K562 (cell line): ENCODE data around the gene PELI2. TPM values are rescaled to one million over a fixed set of nuclear protein-coding genes. Genes with fewer than 3 reads are reported as not detected.

Experiments
- GABPB2 ChIP-seq: fragments of 250-450 bp; sonication (Bioruptor Pico); conservative IDR thresholded peaks from 2 replicates; pipeline ENCODE4 v1.5.1; 2021; ENCODE audit warnings: mild to moderate bottlenecking
- GTF2E2 ChIP-seq: fragments of 200-800 bp; sonication (Bioruptor generic); IDR thresholded peaks from 2 replicates; pipeline ENCODE4 v1.6.1; 2016; ENCODE audit warnings: missing genetic modification characterization, missing compliant biosample characterization
- HDAC1 ChIP-seq, 2 experiments: fragments of 450-650 bp; IDR thresholded peaks; 2 replicates each; pipeline ENCODE4 v1.6.1; 2016 to 2017; ENCODE audit warnings: inconsistent platforms in 1 of 2, mild to moderate bottlenecking in 1 of 2, moderate library complexity in 1 of 2
- KLF16 ChIP-seq: IDR thresholded peaks from 2 replicates; pipeline ENCODE4 v1.6.1; 2016; ENCODE audit warnings: antibody characterized with exemption
- NR2C2 ChIP-seq, 2 experiments: fragments of 200-800 bp in 1 of 2; sonication (Bioruptor generic) in 1 of 2; sonication (generic) in 1 of 2; formaldehyde crosslinking in 1 of 2; IDR thresholded peaks; 2 replicates each; pipeline versions ENCODE4 v1.6.1 to v1.8.0; 2016 to 2022; ENCODE audit warnings: mild to moderate bottlenecking in 1 of 2, missing compliant biosample characterization in 1 of 2, missing genetic modification characterization in 1 of 2, missing genetic modification reagents in 1 of 2
- POLR2AphosphoS5 ChIP-seq: IDR thresholded peaks from 2 replicates; pipeline ENCODE4 v1.6.1; 2011; ENCODE audit warnings: mild to moderate bottlenecking, low read depth, low read length, moderate library complexity; ENCODE audit not compliant: control insufficient read depth, insufficient read depth
- PYGO2 ChIP-seq: fragments of 450-650 bp; IDR thresholded peaks from 2 replicates; pipeline ENCODE4 v1.6.1; 2016; ENCODE audit warnings: mild to moderate bottlenecking, missing genetic modification characterization, moderate library complexity, missing compliant biosample characterization
- RFX1 ChIP-seq: fragments of 450-650 bp; IDR thresholded peaks from 2 replicates; pipeline ENCODE4 v1.6.1; 2016; ENCODE audit warnings: mild to moderate bottlenecking, moderate library complexity
- SMAD3 ChIP-seq: fragments of 450-650 bp; formaldehyde crosslinking; conservative IDR thresholded peaks from 2 replicates; pipeline ENCODE4 v1.4.0; 2020; ENCODE audit warnings: mild to moderate bottlenecking
- SMAD4 ChIP-seq: fragments of 250-450 bp; sonication (Bioruptor Pico); conservative IDR thresholded peaks from 2 replicates; pipeline ENCODE4 v1.8.0; 2021; ENCODE audit warnings: inconsistent platforms, mild to moderate bottlenecking, moderate library complexity
- SRSF7 ChIP-seq: fragments of 200-400 bp; formaldehyde crosslinking; optimal IDR thresholded peaks from 2 replicates; pipeline ENCODE3; 2017; ENCODE audit warnings: mild to moderate bottlenecking, low read depth, low read length
- ZNF589 ChIP-seq: fragments of 200-800 bp; sonication (Bioruptor generic); IDR thresholded peaks from 2 replicates; pipeline ENCODE4 v1.6.1; 2016; ENCODE audit warnings: low read depth, missing genetic modification characterization, missing compliant biosample characterization
- ZNF592 ChIP-seq: fragments of 450-650 bp; IDR thresholded peaks from 2 replicates; pipeline ENCODE4 v1.6.1; 2017; ENCODE audit warnings: antibody characterized with exemption, mild to moderate bottlenecking
- ZNF778 ChIP-seq: fragments of 450-650 bp; formaldehyde crosslinking; IDR thresholded peaks from 2 replicates; pipeline ENCODE4 v1.4.0; 2020; ENCODE audit warnings: mild to moderate bottlenecking, moderate library complexity
- polyA plus RNA-seq, 8 experiments: library from polyadenylated mRNA; depleted of rRNA in 4 of 8; stranded (reverse) in 5 of 8; unstranded in 3 of 8; fragments of >200 nt; fragmentation: Nextera tagmentation in 2 of 8; fragmentation: Illumina TruSeq in 1 of 8; extraction: Ambion mirVana in 2 of 8; extraction: Trizol in 1 of 8; gene quantifications; 2 replicates each; pipeline versions ENCODE4 v1.2.1 to v1.2.3, GENCODE V29; 2011 to 2014; ENCODE audit warnings: inconsistent platforms in 1 of 8, missing spikeins in 1 of 8
- total RNA-seq, 7 experiments: library from RNA; depleted of rRNA in 6 of 7; stranded (reverse); fragments of >200 nt in 6 of 7; fragmentation: Illumina TruSeq in 2 of 7; extraction: Trizol in 2 of 7; gene quantifications; 2 replicates each; pipeline versions ENCODE4 v1.2.1 to v1.2.3, GENCODE V29; 2011 to 2021; ENCODE audit warnings: low replicate concordance in 1 of 7
- TF ChIP-seq, protein P1 (sequence below), 2 experiments: fragments of 200-800 bp in 1 of 2; sonication (Bioruptor generic) in 1 of 2; sonication (generic) in 1 of 2; formaldehyde crosslinking in 1 of 2; IDR thresholded peaks in 1 of 2; conservative IDR thresholded peaks in 1 of 2; 2 replicates each; pipeline versions ENCODE4 v1.5.0 to v1.6.1; 2016 to 2020; ENCODE audit warnings: missing compliant biosample characterization in 1 of 2, missing genetic modification characterization in 1 of 2, missing genetic modification reagents in 1 of 2
- TF ChIP-seq, protein P2 (sequence below): fragments of 250-450 bp; sonication (Bioruptor Pico); IDR thresholded peaks from 2 replicates; pipeline ENCODE4 v1.4.0; 2020; ENCODE audit warnings: mild to moderate bottlenecking
- TF ChIP-seq, protein P3 (sequence below): fragments of 450-650 bp; formaldehyde crosslinking; IDR thresholded peaks from 2 replicates; pipeline ENCODE4 v1.4.0; 2022; ENCODE audit warnings: missing genetic modification characterization

The PELI2 gene
- total and polyA plus RNA-seq, 9 of the 15 experiments (the other 6 are each of a cell fraction or from before 2014, with no cell fraction given) = 0.20 to 1.5 (median 0.44) TPM

DNA sequence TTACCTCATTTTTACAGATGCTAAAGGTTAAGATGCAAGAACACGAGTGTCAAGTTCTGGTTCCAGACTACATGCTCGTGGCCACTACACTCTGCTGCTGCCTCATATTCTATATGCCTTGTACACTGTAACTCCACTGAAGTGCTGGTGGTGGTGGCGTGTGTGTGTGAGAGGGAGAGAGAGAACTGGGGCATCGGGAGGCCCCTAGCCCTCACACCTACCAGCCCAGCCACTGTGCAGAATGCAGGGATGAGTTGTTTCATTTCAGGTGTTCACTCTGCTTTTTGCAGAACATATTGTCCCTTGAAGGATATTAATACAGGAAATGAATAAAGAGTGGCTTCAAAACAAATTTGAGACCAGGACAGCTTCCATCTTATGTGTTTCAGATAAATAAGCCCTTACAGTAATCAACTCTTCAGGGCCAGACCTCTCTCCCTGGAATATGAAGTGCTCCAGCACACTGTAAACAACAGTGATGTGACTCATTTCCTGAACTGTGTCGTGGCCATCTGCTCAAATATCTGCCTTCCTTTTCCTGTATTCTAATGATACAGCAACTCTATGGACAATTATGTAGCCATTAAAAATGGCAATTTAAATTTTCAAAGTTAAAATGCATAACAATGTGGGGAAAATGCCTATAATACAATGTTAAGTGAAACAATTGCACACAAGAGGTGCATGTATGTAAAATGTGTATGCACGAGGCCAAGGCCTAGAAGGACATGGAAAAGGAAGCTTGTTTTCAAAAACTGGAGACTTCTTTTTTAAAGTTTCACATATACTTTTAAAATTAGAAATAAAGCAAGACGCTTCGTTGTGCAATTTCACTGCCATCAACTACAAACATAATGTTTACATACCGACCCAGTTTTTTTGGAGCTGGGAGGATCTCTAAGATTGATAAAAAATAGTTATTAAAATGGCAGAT is 215.4 kb downstream of the PELI2 start (continued):
- peak; percentile 74; the same call in 1 of the 2 replicates for TF ChIP-seq ZNF589 (CRISPR knock-in tag)
- no peak for TF ChIP-seq ZNF778
- TF ChIP-seq, protein P1, sequence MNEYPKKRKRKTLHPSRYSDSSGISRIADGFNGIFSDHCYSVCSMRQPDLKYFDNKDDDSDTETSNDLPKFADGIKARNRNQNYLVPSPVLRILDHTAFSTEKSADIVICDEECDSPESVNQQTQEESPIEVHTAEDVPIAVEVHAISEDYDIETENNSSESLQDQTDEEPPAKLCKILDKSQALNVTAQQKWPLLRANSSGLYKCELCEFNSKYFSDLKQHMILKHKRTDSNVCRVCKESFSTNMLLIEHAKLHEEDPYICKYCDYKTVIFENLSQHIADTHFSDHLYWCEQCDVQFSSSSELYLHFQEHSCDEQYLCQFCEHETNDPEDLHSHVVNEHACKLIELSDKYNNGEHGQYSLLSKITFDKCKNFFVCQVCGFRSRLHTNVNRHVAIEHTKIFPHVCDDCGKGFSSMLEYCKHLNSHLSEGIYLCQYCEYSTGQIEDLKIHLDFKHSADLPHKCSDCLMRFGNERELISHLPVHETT (CRISPR knock-in tag; conservative IDR thresholded peaks at IDR 0.05 in 1 of 2, IDR thresholded peaks at IDR 0.05 in 1 of 2) = peak in 1 of 2 experiments; percentile 56; a peak in 1 of 4 replicates
- TF ChIP-seq GABPB2 (CRISPR knock-in tag) = no peak
- TF ChIP-seq ZNF592 = peak; percentile 65; the same call in 1 of the 2 replicates
- no peak for TF ChIP-seq KLF16
- no peak for TF ChIP-seq SMAD3 (CRISPR knock-in tag)
- TF ChIP-seq HDAC1 (IDR thresholded peaks at IDR 0.05) = no peak
- no peak for TF ChIP-seq NR2C2 (CRISPR knock-in tag; IDR thresholded peaks at IDR 0.05)
- TF ChIP-seq NR2C2 (tag; IDR thresholded peaks at IDR 0.05) = peak; percentile 35; the same call in 1 of the 2 replicates
- TF ChIP-seq, protein P2, sequence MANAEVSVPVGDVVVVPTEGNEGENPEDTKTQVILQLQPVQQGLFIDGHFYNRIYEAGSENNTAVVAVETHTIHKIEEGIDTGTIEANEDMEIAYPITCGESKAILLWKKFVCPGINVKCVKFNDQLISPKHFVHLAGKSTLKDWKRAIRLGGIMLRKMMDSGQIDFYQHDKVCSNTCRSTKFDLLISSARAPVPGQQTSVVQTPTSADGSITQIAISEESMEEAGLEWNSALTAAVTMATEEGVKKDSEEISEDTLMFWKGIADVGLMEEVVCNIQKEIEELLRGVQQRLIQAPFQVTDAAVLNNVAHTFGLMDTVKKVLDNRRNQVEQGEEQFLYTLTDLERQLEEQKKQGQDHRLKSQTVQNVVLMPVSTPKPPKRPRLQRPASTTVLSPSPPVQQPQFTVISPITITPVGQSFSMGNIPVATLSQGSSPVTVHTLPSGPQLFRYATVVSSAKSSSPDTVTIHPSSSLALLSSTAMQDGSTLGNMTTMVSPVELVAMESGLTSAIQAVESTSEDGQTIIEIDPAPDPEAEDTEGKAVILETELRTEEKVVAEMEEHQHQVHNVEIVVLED (CRISPR knock-in tag) = no peak
- TF ChIP-seq GTF2E2 (tag) = no peak
- no peak for TF ChIP-seq POLR2AphosphoS5
- TF ChIP-seq SMAD4 (CRISPR knock-in tag) = 0 out of 2 replicates have a peak, but pooled peaks have one; percentile 32
- TF ChIP-seq, protein P3, sequence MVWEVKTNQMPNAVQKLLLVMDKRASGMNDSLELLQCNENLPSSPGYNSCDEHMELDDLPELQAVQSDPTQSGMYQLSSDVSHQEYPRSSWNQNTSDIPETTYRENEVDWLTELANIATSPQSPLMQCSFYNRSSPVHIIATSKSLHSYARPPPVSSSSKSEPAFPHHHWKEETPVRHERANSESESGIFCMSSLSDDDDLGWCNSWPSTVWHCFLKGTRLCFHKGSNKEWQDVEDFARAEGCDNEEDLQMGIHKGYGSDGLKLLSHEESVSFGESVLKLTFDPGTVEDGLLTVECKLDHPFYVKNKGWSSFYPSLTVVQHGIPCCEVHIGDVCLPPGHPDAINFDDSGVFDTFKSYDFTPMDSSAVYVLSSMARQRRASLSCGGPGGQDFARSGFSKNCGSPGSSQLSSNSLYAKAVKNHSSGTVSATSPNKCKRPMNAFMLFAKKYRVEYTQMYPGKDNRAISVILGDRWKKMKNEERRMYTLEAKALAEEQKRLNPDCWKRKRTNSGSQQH (CRISPR knock-in tag) = no peak
- TF ChIP-seq SRSF7 = no peak
- TF ChIP-seq PYGO2 (tag) = no peak
- TF ChIP-seq RFX1 = no peak
